Cardiac ventricle fibroblast (primary cell): ENCODE results near the gene MOGAT2. TPM values are rescaled to one million over a fixed set of nuclear protein-coding genes. Genes with fewer than 3 reads are reported as not detected.

Source experiments
- total RNA-seq: library from RNA; depleted of rRNA; stranded (reverse); fragments of >200 nt; gene quantifications from 2 replicates; pipeline ENCODE4 v1.2.3, GENCODE V29; 2015

The MOGAT2 gene
- total RNA-seq, result not detected in 2 replicates

DNA sequence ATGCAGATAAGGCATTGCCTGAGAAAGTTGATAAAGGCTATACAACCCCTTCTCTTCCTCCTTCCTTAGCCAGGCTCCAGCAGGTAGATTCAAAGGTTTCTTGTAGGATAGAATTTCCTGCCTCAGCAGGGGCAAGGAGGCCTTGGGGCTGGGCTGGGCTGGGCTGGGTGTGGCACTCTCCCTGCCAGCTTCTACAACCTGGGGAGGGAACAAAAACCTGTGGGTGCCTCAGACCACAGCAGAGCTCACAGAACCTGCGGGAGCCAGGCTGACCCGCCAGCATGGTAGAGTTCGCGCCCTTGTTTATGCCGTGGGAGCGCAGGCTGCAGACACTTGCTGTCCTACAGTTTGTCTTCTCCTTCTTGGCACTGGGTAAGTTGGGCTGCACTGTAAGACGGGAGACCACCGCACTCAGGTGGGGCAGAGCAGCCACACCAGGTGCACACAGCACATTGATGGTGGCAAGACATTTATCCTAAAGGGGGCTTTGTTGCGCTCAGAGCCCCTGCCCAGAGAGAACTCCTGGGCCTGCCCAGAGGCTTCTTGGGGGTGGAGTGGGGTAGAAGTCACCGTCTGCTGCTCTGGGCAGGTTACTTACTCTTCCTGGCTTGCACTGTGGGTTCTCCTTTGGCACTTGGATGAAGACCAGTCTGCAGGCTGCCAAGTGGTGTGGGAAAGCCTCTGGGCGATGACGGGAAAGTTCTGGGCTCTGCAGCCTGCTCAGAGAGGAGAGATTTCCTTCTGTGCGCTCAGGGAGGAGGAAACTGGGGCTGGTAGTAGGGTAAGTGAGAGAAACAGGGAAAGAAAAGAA, at the start of gene MOGAT2:
MOGAT2 (plus strand) TSS at position 231 of the 811 bp plus-strand sequence; CDS start at position 282, 51 bp downstream.

DNA sequence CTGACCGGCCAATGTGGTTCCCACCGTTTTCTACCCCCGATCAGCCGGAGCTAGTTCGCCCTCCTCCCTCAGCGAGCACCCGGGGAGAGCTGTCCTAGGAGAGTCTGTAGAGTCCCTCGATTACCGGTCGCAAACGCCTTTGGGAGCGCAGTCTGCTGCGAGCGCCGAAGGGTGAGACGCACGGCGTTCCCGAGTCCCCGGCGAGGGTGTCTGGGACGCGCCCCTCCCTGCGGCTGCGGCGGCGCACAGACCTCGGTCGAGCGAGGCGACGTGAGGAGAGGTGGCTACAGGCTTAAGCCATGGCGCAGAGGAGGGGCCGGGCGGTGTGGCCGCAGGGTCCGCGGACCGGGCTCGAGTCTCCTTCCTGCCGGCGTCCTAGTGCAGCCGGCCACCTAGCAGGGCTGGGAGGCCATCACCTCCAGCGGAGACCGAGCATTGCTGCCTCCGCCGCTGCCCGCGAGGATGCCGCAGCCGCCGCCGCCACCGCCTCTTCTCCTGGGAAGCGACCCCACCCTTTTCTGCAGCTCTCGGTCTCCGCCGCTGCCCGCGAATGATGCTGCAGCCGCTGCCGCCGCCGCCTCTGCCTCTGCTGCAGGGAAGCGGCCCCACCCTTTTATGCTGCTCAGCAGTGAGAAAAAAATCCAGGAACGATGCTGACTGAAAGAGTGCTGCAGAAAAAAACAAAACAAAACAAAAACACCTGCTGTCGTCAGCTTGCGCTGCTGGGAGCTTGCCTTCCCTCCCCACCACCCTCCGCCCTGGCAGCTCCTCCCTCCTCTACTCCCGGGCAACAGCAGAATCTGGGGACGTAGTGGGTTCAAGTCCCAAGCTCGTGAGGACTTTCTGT, 49.0 kb upstream of the MOGAT2 start, which contains the start of gene MAP6:
MAP6 (minus strand) TSS at position 588 of the 847 bp plus-strand sequence. CDS start 669 bp downstream, outside the sequence.

DNA sequence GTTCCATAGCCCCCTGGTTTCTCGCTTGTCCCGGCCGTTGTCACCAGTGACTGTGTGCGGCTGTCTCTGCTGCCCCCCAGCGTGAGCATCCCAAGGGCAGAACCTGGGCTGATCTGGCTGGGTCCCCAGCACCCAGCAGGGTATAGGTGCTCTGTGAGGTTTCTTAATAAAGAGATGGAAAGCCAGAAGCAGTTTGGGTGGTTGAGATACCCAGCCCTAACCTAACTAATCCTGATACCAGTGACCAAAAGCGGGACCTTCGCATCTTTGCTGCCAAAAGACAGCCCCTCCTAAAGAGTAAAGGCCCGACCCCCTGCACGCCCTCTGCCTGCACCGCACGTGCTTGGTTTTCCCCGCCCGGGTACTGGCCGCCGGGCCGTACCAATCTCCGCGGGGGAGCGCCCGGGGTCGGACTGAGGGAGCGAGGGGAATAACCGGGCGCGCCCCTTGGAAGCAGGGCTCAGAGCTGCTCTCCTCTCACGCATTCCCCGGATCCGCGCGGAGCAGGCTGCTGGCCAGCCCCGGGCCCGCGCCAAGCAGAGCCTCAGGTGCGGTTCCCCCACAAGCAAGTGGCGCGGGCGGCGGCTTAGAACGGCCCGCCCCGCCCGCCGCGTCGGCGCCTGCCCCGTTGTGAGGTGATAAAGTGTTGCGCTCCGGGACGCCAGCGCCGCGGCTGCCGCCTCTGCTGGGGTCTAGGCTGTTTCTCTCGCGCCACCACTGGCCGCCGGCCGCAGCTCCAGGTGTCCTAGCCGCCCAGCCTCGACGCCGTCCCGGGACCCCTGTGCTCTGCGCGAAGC, 50.7 kb downstream of the MOGAT2 start, which contains the start of gene DGAT2:
DGAT2 (plus strand) TSS at position 667 of the 797 bp plus-strand sequence. CDS start 214 bp downstream, outside the sequence.

Other genes starting within 250 kb of the MOGAT2 start
- gene GDPD5, start 191.9 kb upstream of the MOGAT2 start, total RNA-seq, result 3.7 and 5.6 TPM in 2 replicates
- 2,010 and 2,056 TPM in 2 replicates for gene SERPINH1, start 155.6 kb upstream of the MOGAT2 start, total RNA-seq
- 2.1 and 3.7 TPM in 2 replicates for gene MAP6, start 48.8 kb upstream of the MOGAT2 start, total RNA-seq
- 9.0 and 13.2 TPM in 2 replicates for gene DGAT2, start 50.9 kb downstream of the MOGAT2 start, total RNA-seq
- 14.3 and 16.7 TPM in 2 replicates for gene UVRAG, start 97.4 kb downstream of the MOGAT2 start, total RNA-seq